Fibroblast of lung (primary cell): Measurements from ENCODE around the gene ENPP3.

Experiments used
- EZH2 ChIP-seq: IDR thresholded peaks from 2 replicates; pipeline ENCODE4 v1.5.1; 2012; ENCODE audit warnings: low read length, control low read depth, mild to moderate bottlenecking; ENCODE audit errors: missing control alignments
- TF ChIP-seq, protein P1 (sequence below), 2 donors: IDR thresholded peaks in 1 of 2; conservative IDR thresholded peaks in 1 of 2; 1 replicate in 1 of 2; 2 replicates in 1 of 2; pipeline ENCODE4 v1.5.1; 2011 to 2012; ENCODE audit warnings: low read length in 2 of 2, control low read depth in 1 of 2, inconsistent platforms in 1 of 2, low read depth in 1 of 2, mild to moderate bottlenecking in 1 of 2

DNA sequence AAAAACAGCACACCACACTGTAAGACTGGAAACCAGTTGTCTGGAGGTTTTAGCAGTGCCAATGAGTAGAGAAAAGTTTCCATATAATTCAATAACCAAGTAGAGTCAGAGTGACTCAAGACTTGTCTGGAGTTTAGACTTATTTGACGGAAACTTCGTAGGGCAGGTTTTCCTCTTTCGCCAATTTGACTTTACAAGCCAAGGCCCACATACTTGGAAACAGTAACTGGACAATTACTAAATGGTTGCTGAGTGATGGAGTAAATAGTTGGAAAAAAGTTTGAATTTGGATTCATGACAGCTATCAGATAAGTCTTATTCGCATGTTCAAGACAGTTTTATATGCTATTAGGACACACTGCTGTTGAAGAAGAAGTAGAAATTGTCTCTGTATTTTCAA lies 121.8 kb downstream of the ENPP3 start:
- TF ChIP-seq, protein P1, sequence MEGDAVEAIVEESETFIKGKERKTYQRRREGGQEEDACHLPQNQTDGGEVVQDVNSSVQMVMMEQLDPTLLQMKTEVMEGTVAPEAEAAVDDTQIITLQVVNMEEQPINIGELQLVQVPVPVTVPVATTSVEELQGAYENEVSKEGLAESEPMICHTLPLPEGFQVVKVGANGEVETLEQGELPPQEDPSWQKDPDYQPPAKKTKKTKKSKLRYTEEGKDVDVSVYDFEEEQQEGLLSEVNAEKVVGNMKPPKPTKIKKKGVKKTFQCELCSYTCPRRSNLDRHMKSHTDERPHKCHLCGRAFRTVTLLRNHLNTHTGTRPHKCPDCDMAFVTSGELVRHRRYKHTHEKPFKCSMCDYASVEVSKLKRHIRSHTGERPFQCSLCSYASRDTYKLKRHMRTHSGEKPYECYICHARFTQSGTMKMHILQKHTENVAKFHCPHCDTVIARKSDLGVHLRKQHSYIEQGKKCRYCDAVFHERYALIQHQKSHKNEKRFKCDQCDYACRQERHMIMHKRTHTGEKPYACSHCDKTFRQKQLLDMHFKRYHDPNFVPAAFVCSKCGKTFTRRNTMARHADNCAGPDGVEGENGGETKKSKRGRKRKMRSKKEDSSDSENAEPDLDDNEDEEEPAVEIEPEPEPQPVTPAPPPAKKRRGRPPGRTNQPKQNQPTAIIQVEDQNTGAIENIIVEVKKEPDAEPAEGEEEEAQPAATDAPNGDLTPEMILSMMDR (conservative IDR thresholded peaks at IDR 0.05 in 1 of 2, IDR thresholded peaks at IDR 0.05 in 1 of 2; ENCODE audit: low read depth in 1 of 2, low read length in 2 of 2), result no peak
- no peak for TF ChIP-seq EZH2
